ENCODE measurements around the gene FAM89B. TPM values are rescaled to one million over a fixed set of nuclear protein-coding genes. Genes with fewer than 3 reads are reported as not detected.

FAM89B gene
- total and polyA plus RNA-seq, 2 of the 8 experiments (the other 6 are each of a cell fraction or from before 2014, with no cell fraction given): 15.8 to 32.4 TPM

DNA sequence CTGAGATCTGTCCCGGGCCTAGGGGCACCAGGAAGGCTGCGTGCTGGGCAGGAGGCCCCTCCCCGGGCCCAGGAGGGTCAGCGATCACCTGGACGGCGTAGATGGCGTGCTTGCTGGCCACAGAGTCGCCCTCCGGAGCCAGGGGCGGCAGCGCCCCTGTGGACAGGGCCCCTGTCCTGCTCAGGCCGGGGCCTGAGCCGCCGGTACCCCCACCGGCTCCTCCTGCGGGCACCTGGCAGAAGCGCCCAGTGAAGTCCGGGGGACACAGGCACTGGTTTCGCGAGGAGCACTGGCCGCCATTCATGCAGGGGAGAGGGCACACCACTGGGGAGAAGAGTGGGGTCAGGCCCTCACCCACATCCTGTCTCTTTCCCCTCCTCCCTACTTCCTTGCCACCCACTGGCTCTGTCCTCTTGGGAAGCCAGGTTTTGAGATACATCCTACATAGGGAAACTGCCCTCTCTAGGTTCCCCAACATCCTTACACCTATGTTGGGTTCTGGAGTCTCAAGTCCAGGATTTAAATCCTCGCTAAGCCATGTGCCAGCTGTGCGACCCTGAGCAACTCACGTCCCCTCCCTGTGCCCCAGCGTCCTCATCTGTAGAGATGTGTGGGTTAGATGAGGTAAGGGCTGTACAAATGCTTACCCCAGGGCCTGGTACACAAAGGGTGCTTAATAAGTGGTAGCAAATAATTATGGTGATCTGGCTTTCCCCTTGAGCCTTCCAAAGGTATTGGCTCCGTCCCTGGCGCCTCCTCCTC lies 18.1 kb upstream of the FAM89B start (continued):
- TF ChIP-seq HDAC6 (IDR thresholded peaks at IDR 0.05; ENCODE audit: low read depth, low read length) (no peak), CTBP2 (IDR thresholded peaks at IDR 0.05; ENCODE audit: borderline replicate concordance, insufficient read depth, insufficient read length, low read length) (no peak), HDAC2 (IDR thresholded peaks at IDR 0.05; ENCODE audit: borderline replicate concordance in 1 of 2, low read depth in 2 of 2, low read length in 2 of 2) (no peak), TAF1 (IDR thresholded peaks at IDR 0.05; ENCODE audit: low read depth, low read length) (no peak), CTCF (IDR thresholded peaks at IDR 0.05; ENCODE audit: control extremely low read depth in 1 of 3, insufficient read depth in 1 of 3, low read depth in 1 of 3, low read length in 3 of 3) (no peak), ASH2L (IDR thresholded peaks at IDR 0.05; ENCODE audit: low read length) (no peak), CBX8 (IDR thresholded peaks at IDR 0.05; ENCODE audit: borderline replicate concordance, low read depth, low read length) (no peak)

Measured in H1 (cell line).